ENCODE results near the gene LLGL1.

GRCh38 chr17:18227635-18228034, 2.2 kb downstream of the LLGL1 start:
- TF ChIP-seq CTCF (conservative IDR thresholded peaks at IDR 0.05 in 1 of 2, IDR thresholded peaks at IDR 0.05 in 1 of 2; ENCODE audit: low read depth in 1 of 2, low read length in 2 of 2) = no peak
- no peak for TF ChIP-seq EZH2 (IDR thresholded peaks at IDR 0.05; ENCODE audit: low read length, missing control alignments)

All from fibroblast of lung (primary cell).